Measurements from ENCODE around the gene COX4I1.
A peak's percentile ranks its signal among the peaks of the same experiment; 100 is the strongest.
"Not testable (repeated sequence)": the region's sequence is repeated elsewhere in the genome, so short reads cannot be mapped to it uniquely, and the experiment has no call there.

COX4I1 gene

GRCh38 chr16:85800321-85800669 is 800 bp downstream of the COX4I1 start:
- H3K36me3 ChIP-seq (ENCODE audit: control insufficient read depth, insufficient read depth, low read length), result peaks cover 67% of the 10 kb centered on the region
- H3K9me3 ChIP-seq (ENCODE audit: control insufficient read depth, low read length), result no peaks in the 10 kb centered on the region
- peak overlapping the region; percentile 75 for H3K27ac ChIP-seq (ENCODE audit: low read depth, low read length, severe bottlenecking)
- H3K4me1 ChIP-seq (ENCODE audit: control insufficient read depth, insufficient read depth, low read length, poor library complexity, severe bottlenecking), result peaks cover 12% of the 10 kb centered on the region
- 26 to 31% methylated on average over 7 of the region's 9 CpGs for WGBS, 2 experiments (ENCODE audit: insufficient coverage in 2 of 2)
- H3K4me3 ChIP-seq (ENCODE audit: extremely low read depth, insufficient read depth, low read length, poor library complexity, severe bottlenecking), result peak overlapping the region; percentile 97

- WGBS, 2 experiments (ENCODE audit: insufficient coverage in 2 of 2), result 75 to 78% methylated on average over 9 to 11 of the region's 14 CpGs
- no peaks in the 10 kb centered on the region for H3K9me3 ChIP-seq (ENCODE audit: control insufficient read depth, low read length)
- H3K36me3 ChIP-seq (ENCODE audit: control insufficient read depth, insufficient read depth, low read length), result peaks cover 61% of the 10 kb centered on the region
- H3K4me1 ChIP-seq (ENCODE audit: control insufficient read depth, insufficient read depth, low read length, poor library complexity, severe bottlenecking), result peaks cover 9% of the 10 kb centered on the region
- no peak overlapping the region for H3K4me3 ChIP-seq (ENCODE audit: extremely low read depth, insufficient read depth, low read length, poor library complexity, severe bottlenecking)
- H3K27ac ChIP-seq (ENCODE audit: low read depth, low read length, severe bottlenecking), result no peak overlapping the region
Measured at GRCh38 chr16:85803570-85803969, 4.1 kb downstream of the COX4I1 start.

- peaks cover 61% of the 10 kb centered on the region for H3K36me3 ChIP-seq (ENCODE audit: control insufficient read depth, insufficient read depth, low read length)
- no peak overlapping the region for H3K27ac ChIP-seq (ENCODE audit: low read depth, low read length, severe bottlenecking)
- no peak overlapping the region for H3K4me3 ChIP-seq (ENCODE audit: extremely low read depth, insufficient read depth, low read length, poor library complexity, severe bottlenecking)
- 92 to 98% methylated on average over 9 to 16 of the region's 18 CpGs for WGBS, 2 experiments (ENCODE audit: insufficient coverage in 2 of 2)
- H3K4me1 ChIP-seq (ENCODE audit: control insufficient read depth, insufficient read depth, low read length, poor library complexity, severe bottlenecking), result peaks cover 6% of the 10 kb centered on the region
- H3K9me3 ChIP-seq (ENCODE audit: control insufficient read depth, low read length), result no peaks in the 10 kb centered on the region
Measured at GRCh38 chr16:85805442-85806045, 6.0 kb downstream of the COX4I1 start.

GRCh38 chr16:85806539-85806938 is 7.0 kb downstream of the COX4I1 start:
- H3K9me3 ChIP-seq (ENCODE audit: control insufficient read depth, low read length), result no peaks in the 10 kb centered on the region
- H3K4me1 ChIP-seq (ENCODE audit: control insufficient read depth, insufficient read depth, low read length, poor library complexity, severe bottlenecking), result no peaks in the 10 kb centered on the region
- no peak overlapping the region for H3K27ac ChIP-seq (ENCODE audit: low read depth, low read length, severe bottlenecking)
- H3K36me3 ChIP-seq (ENCODE audit: control insufficient read depth, insufficient read depth, low read length), result peaks cover 55% of the 10 kb centered on the region
- 97 to 98% methylated on average over 9 to 11 of the region's 11 CpGs for WGBS, 2 experiments (ENCODE audit: insufficient coverage in 2 of 2)
- no peak overlapping the region for H3K4me3 ChIP-seq (ENCODE audit: extremely low read depth, insufficient read depth, low read length, poor library complexity, severe bottlenecking)

GRCh38 chr16:85807340-85807739 is 7.8 kb downstream of the COX4I1 start:
- not testable (repeated sequence) for H3K4me3 ChIP-seq (ENCODE audit: extremely low read depth, insufficient read depth, low read length, poor library complexity, severe bottlenecking); H3K27ac ChIP-seq (ENCODE audit: low read depth, low read length, severe bottlenecking); H3K4me1 ChIP-seq (ENCODE audit: control insufficient read depth, insufficient read depth, low read length, poor library complexity, severe bottlenecking); H3K9me3 ChIP-seq (ENCODE audit: control insufficient read depth, low read length)
- H3K36me3 ChIP-seq (ENCODE audit: control insufficient read depth, insufficient read depth, low read length), result peaks cover 47% of the 10 kb centered on the region
- WGBS, 2 experiments (ENCODE audit: insufficient coverage in 2 of 2), result 93 to 98% methylated on average over 4 to 5 of the region's 6 CpGs

GRCh38 chr16:85808104-85808503 is 8.6 kb downstream of the COX4I1 start:
- WGBS, 2 experiments (ENCODE audit: insufficient coverage in 2 of 2), result no CpG with 5 or more reads among the region's 27 CpGs
- not testable (repeated sequence) for H3K27ac ChIP-seq (ENCODE audit: low read depth, low read length, severe bottlenecking); H3K9me3 ChIP-seq (ENCODE audit: control insufficient read depth, low read length); H3K4me1 ChIP-seq (ENCODE audit: control insufficient read depth, insufficient read depth, low read length, poor library complexity, severe bottlenecking); H3K4me3 ChIP-seq (ENCODE audit: extremely low read depth, insufficient read depth, low read length, poor library complexity, severe bottlenecking)
- H3K36me3 ChIP-seq (ENCODE audit: control insufficient read depth, insufficient read depth, low read length), result peaks cover 40% of the 10 kb centered on the region

GRCh38 chr16:85808926-85809325 is 9.4 kb downstream of the COX4I1 start:
- peaks cover 32% of the 10 kb centered on the region for H3K36me3 ChIP-seq (ENCODE audit: control insufficient read depth, insufficient read depth, low read length)
- H3K27ac ChIP-seq (ENCODE audit: low read depth, low read length, severe bottlenecking), result no peak overlapping the region
- 97% methylated on average over 6 to 7 of the region's 7 CpGs for WGBS, 2 experiments (ENCODE audit: insufficient coverage in 2 of 2)
- no peaks in the 10 kb centered on the region for H3K9me3 ChIP-seq (ENCODE audit: control insufficient read depth, low read length)
- no peaks in the 10 kb centered on the region for H3K4me1 ChIP-seq (ENCODE audit: control insufficient read depth, insufficient read depth, low read length, poor library complexity, severe bottlenecking)
- H3K4me3 ChIP-seq (ENCODE audit: extremely low read depth, insufficient read depth, low read length, poor library complexity, severe bottlenecking), result no peak overlapping the region

- 78 to 83% methylated on average over 8 of the region's 10 CpGs for WGBS, 2 experiments (ENCODE audit: insufficient coverage in 2 of 2)
- Histone ChIP-seq H3K9me3 (ENCODE audit: control insufficient read depth, low read length) (no peaks in the 10 kb centered on the region), H3K36me3 (ENCODE audit: control insufficient read depth, insufficient read depth, low read length) (peaks cover 26% of the 10 kb centered on the region), H3K4me1 (ENCODE audit: control insufficient read depth, insufficient read depth, low read length, poor library complexity, severe bottlenecking) (no peaks in the 10 kb centered on the region), H3K27ac (ENCODE audit: low read depth, low read length, severe bottlenecking) (no peak overlapping the region), H3K4me3 (ENCODE audit: extremely low read depth, insufficient read depth, low read length, poor library complexity, severe bottlenecking) (no peak overlapping the region)
Measured at GRCh38 chr16:85809645-85810044, 10.2 kb downstream of the COX4I1 start.

GRCh38 chr16:85810097-85810741 is 10.7 kb downstream of the COX4I1 start:
- H3K4me3 ChIP-seq (ENCODE audit: extremely low read depth, insufficient read depth, low read length, poor library complexity, severe bottlenecking), result no peak overlapping the region
- H3K9me3 ChIP-seq (ENCODE audit: control insufficient read depth, low read length), result no peaks in the 10 kb centered on the region
- WGBS, 2 experiments (ENCODE audit: insufficient coverage in 2 of 2), result 85 to 88% methylated on average over 7 to 11 of the region's 13 CpGs
- peaks cover 21% of the 10 kb centered on the region for H3K36me3 ChIP-seq (ENCODE audit: control insufficient read depth, insufficient read depth, low read length)
- no peaks in the 10 kb centered on the region for H3K4me1 ChIP-seq (ENCODE audit: control insufficient read depth, insufficient read depth, low read length, poor library complexity, severe bottlenecking)
- H3K27ac ChIP-seq (ENCODE audit: low read depth, low read length, severe bottlenecking), result no peak overlapping the region

GRCh38 chr16:85810742-85811115 is 11.2 kb downstream of the COX4I1 start:
- no peak overlapping the region for H3K4me3 ChIP-seq (ENCODE audit: extremely low read depth, insufficient read depth, low read length, poor library complexity, severe bottlenecking)

GRCh38 chr16:85812031-85812807 is 12.7 kb downstream of the COX4I1 start:
- 72 to 74% methylated on average over 35 to 36 of the region's 37 CpGs for WGBS, 2 experiments (ENCODE audit: insufficient coverage in 2 of 2)
- Histone ChIP-seq H3K4me1 (ENCODE audit: control insufficient read depth, insufficient read depth, low read length, poor library complexity, severe bottlenecking) (no peaks in the 10 kb centered on the region), H3K36me3 (ENCODE audit: control insufficient read depth, insufficient read depth, low read length) (peaks cover under 1% of the 10 kb centered on the region), H3K27ac (ENCODE audit: low read depth, low read length, severe bottlenecking) (no peak overlapping the region), H3K4me3 (ENCODE audit: extremely low read depth, insufficient read depth, low read length, poor library complexity, severe bottlenecking) (no peak overlapping the region), H3K9me3 (ENCODE audit: control insufficient read depth, low read length) (no peaks in the 10 kb centered on the region)

More at GRCh38 chr16:85810742-85811115, 11.2 kb downstream of the COX4I1 start:
- H3K36me3 ChIP-seq (ENCODE audit: control insufficient read depth, insufficient read depth, low read length), result peaks cover 15% of the 10 kb centered on the region
- no peaks in the 10 kb centered on the region for H3K9me3 ChIP-seq (ENCODE audit: control insufficient read depth, low read length)
- no peaks in the 10 kb centered on the region for H3K4me1 ChIP-seq (ENCODE audit: control insufficient read depth, insufficient read depth, low read length, poor library complexity, severe bottlenecking)
- H3K27ac ChIP-seq (ENCODE audit: low read depth, low read length, severe bottlenecking), result no peak overlapping the region
- 85 to 91% methylated on average over 5 to 6 of the region's 7 CpGs for WGBS, 2 experiments (ENCODE audit: insufficient coverage in 2 of 2)
